GM23338 (cell line): Measurements from ENCODE around the gene USP3. TPM values are rescaled to one million over a fixed set of nuclear protein-coding genes. Genes with fewer than 3 reads are reported as not detected.

Experiments used
- ATAC-seq: fragments of 200-7000 bp; cut with Tn5 transposase; 3 replicates; pipeline ENCODE4 v1.9.1; 2020
- DNase-seq: peaks from one replicate; pipeline ENCODE4 v3.0.0-alpha.2; 2015; ENCODE audit warnings: low spot score
- H2AFZ ChIP-seq: fragments of 200-600 bp; sonication (generic); 2 replicates; pipeline ENCODE4 v1.8.0; 2016; ENCODE audit warnings: antibody characterized with exemption, mild to moderate bottlenecking, moderate library complexity
- H3F3A ChIP-seq: fragments of 200-600 bp; sonication (generic); replicated peaks from 2 replicates; pipeline ENCODE4 v1.8.0; 2017; ENCODE audit warnings: antibody characterized with exemption, mixed run types, low read depth
- H3K27ac ChIP-seq: fragments of 200-600 bp; sonication (generic); 2 replicates; pipeline ENCODE4 v1.6.1; 2016; ENCODE audit warnings: low read depth
- H3K27me3 ChIP-seq: fragments of 200-600 bp; sonication (generic); 2 replicates; pipeline ENCODE4 v1.8.0; 2016; ENCODE audit warnings: mild to moderate bottlenecking, mixed run types, moderate library complexity; ENCODE audit not compliant: insufficient read depth
- H3K36me3 ChIP-seq: fragments of 200-600 bp; sonication (generic); 2 replicates; pipeline ENCODE4 v1.8.0; 2016; ENCODE audit warnings: mild to moderate bottlenecking; ENCODE audit not compliant: insufficient read depth
- H3K4me1 ChIP-seq: fragments of 200-600 bp; sonication (generic); 2 replicates; pipeline ENCODE4 v1.8.0; 2016; ENCODE audit warnings: mild to moderate bottlenecking, moderate library complexity; ENCODE audit not compliant: insufficient read depth
- H3K4me2 ChIP-seq: fragments of 200-600 bp; sonication (generic); 2 replicates; pipeline ENCODE4 v1.7.1; 2017; ENCODE audit warnings: mixed run types
- H3K4me3 ChIP-seq: fragments of 200-600 bp; sonication (generic); 2 replicates; pipeline ENCODE4 v1.6.1; 2016; ENCODE audit warnings: mixed run types
- H3K79me2 ChIP-seq: fragments of 200-600 bp; sonication (generic); replicated peaks from 2 replicates; pipeline ENCODE4 v1.8.0; 2017; ENCODE audit warnings: mild to moderate bottlenecking; ENCODE audit not compliant: insufficient read depth
- H3K9me2 ChIP-seq: fragments of 200-600 bp; sonication (generic); 2 replicates; pipeline ENCODE4 v1.8.0; 2017; ENCODE audit not compliant: insufficient read depth
- H4K20me1 ChIP-seq: fragments of 200-600 bp; sonication (generic); replicated peaks from 2 replicates; pipeline ENCODE4 v1.8.0; 2017; ENCODE audit warnings: mild to moderate bottlenecking; ENCODE audit not compliant: insufficient read depth
- H3K27ac Mint-ChIP-seq: 2 replicates; pipeline ENCODE4 v1.8.0; 2020; ENCODE audit warnings: inconsistent platforms, mild to moderate bottlenecking, moderate library complexity, mixed read lengths
- H3K27me3 Mint-ChIP-seq: 3 replicates; pipeline ENCODE4 v1.8.0; 2022; ENCODE audit warnings: low read depth, mild to moderate bottlenecking, moderate library complexity, mixed read lengths, inconsistent platforms; ENCODE audit not compliant: insufficient read depth, poor library complexity
- H3K36me3 Mint-ChIP-seq: 3 replicates; pipeline ENCODE4 v1.8.0; 2021; ENCODE audit warnings: low read depth, mild to moderate bottlenecking, inconsistent platforms, moderate library complexity, mixed read lengths
- H3K4me1 Mint-ChIP-seq: 3 replicates; pipeline ENCODE4 v1.8.0; 2020; ENCODE audit warnings: mild to moderate bottlenecking, inconsistent platforms, mixed read lengths
- H3K4me3 Mint-ChIP-seq: 3 replicates; pipeline ENCODE4 v1.8.0; 2021; ENCODE audit warnings: moderate library complexity, mild to moderate bottlenecking, inconsistent platforms, mixed read lengths
- H3K9me3 Mint-ChIP-seq: 3 replicates; pipeline ENCODE4 v1.8.0; 2020; ENCODE audit warnings: moderate library complexity, mild to moderate bottlenecking, inconsistent platforms, mixed read lengths
- CREB1 ChIP-seq: fragments of 250-450 bp; sonication (Bioruptor Pico); IDR thresholded peaks from 2 replicates; pipeline ENCODE4 v1.5.0; 2020; ENCODE audit warnings: low read depth, mild to moderate bottlenecking, moderate library complexity
- CTCF ChIP-seq, 2 experiments: fragments of 200-600 bp in 1 of 2; sonication (generic) in 1 of 2; conservative IDR thresholded peaks; 2 replicates each; pipeline versions ENCODE4 v1.5.1 to v1.6.1; 2016 to 2017; ENCODE audit warnings: antibody characterized with exemption in 2 of 2, low read depth in 2 of 2, mild to moderate bottlenecking in 2 of 2, moderate library complexity in 1 of 2
- ETS1 ChIP-seq: IDR thresholded peaks from 2 replicates; pipeline ENCODE4 v1.6.1; 2016; ENCODE audit warnings: antibody characterized with exemption
- EZH2 ChIP-seq: fragments of 200-600 bp; sonication (generic); IDR thresholded peaks from one replicate; pipeline ENCODE4 v1.8.0; 2017; ENCODE audit warnings: antibody characterized with exemption, mild to moderate bottlenecking, low read depth; ENCODE audit not compliant: unreplicated experiment
- EZH2phosphoT487 ChIP-seq: fragments of 200-600 bp; sonication (generic); IDR thresholded peaks from one replicate; pipeline ENCODE4 v1.8.1; 2018; ENCODE audit warnings: antibody characterized with exemption; ENCODE audit not compliant: unreplicated experiment
- JUNB ChIP-seq: IDR thresholded peaks from one replicate; pipeline ENCODE4 v1.6.1; 2016; ENCODE audit warnings: antibody characterized with exemption; ENCODE audit not compliant: unreplicated experiment
- ZNF114 ChIP-seq: fragments of 250-450 bp; sonication (Bioruptor Pico); IDR thresholded peaks from 2 replicates; pipeline ENCODE4 v1.5.0; 2020; ENCODE audit warnings: mild to moderate bottlenecking, moderate library complexity
- polyA plus RNA-seq: library from polyadenylated mRNA; unstranded; fragments of >200 nt; fragmentation: Nextera tagmentation; extraction: Ambion mirVana; gene quantifications from 2 replicates; pipeline ENCODE4 v1.2.1, GENCODE V29; 2016
- total RNA-seq: library from RNA; depleted of rRNA; stranded (reverse); fragments of >200 nt; shearing (Covaris generic); gene quantifications from 2 replicates; pipeline ENCODE4 v1.2.3, GENCODE V29; 2014
- TF ChIP-seq, protein P1 (sequence below): IDR thresholded peaks from one replicate; pipeline ENCODE4 v1.6.1; 2018; ENCODE audit warnings: antibody characterized with exemption; ENCODE audit not compliant: unreplicated experiment

USP3 gene
- total and polyA plus RNA-seq, 2 experiments from 2014 or later, result 9.7 to 9.9 TPM

DNA sequence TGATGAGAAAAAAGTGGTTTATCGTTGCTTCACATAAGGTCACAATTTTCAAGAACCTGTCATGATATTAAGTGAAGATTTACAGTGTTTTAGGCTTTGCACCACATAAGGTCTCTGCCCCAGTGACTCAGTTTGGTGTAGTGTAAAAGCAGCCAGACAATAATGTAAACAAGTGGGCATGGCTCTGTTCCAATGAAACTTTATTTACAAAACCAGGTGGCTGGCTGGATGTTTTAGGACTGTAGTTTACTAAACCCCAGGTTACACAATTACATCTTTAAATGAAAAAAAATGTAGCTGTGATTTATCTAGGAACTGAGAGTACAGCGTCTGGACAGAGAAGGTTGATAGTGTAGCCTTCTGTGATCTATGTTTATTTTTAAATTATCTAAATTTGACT, 83.1 kb downstream of the USP3 start (continued):
- TF ChIP-seq, protein P1, sequence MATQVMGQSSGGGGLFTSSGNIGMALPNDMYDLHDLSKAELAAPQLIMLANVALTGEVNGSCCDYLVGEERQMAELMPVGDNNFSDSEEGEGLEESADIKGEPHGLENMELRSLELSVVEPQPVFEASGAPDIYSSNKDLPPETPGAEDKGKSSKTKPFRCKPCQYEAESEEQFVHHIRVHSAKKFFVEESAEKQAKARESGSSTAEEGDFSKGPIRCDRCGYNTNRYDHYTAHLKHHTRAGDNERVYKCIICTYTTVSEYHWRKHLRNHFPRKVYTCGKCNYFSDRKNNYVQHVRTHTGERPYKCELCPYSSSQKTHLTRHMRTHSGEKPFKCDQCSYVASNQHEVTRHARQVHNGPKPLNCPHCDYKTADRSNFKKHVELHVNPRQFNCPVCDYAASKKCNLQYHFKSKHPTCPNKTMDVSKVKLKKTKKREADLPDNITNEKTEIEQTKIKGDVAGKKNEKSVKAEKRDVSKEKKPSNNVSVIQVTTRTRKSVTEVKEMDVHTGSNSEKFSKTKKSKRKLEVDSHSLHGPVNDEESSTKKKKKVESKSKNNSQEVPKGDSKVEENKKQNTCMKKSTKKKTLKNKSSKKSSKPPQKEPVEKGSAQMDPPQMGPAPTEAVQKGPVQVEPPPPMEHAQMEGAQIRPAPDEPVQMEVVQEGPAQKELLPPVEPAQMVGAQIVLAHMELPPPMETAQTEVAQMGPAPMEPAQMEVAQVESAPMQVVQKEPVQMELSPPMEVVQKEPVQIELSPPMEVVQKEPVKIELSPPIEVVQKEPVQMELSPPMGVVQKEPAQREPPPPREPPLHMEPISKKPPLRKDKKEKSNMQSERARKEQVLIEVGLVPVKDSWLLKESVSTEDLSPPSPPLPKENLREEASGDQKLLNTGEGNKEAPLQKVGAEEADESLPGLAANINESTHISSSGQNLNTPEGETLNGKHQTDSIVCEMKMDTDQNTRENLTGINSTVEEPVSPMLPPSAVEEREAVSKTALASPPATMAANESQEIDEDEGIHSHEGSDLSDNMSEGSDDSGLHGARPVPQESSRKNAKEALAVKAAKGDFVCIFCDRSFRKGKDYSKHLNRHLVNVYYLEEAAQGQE, result no peak
- no peak for TF ChIP-seq EZH2
- no peak for TF ChIP-seq JUNB

DNA sequence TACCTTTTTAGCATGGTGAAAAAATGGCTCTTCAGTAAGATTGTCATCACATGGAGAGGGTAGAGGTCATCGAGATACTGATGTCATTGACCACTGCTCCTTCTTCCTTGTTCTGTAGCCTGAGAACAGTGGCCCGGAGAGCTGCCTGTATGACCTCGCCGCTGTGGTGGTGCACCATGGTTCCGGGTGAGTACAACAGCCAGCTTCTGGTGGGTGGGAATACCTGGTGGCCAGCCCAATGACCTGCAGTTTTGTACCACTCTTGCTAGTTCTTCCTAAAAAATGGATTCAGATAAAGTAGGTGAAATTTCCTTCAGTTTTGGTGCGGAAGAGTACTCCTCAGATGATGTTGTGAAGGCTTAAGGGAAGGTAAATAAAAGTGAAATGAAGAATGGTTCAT, 84.4 kb downstream of the USP3 start:
- peaks cover 25% of the 10 kb centered on the region for H3K36me3 Mint-ChIP-seq
- ATAC-seq (no peak; the same call in 2 of the 3 replicates), DNase-seq (no peak)
- no peak overlapping the region for H3K4me3 Mint-ChIP-seq
- H3K9me3 Mint-ChIP-seq, result no peaks in the 10 kb centered on the region; the same call in 2 of the 3 replicates
- no peak overlapping the region for H3K27ac ChIP-seq
- no peaks in the 10 kb centered on the region; the same call in 2 of the 3 replicates for H3K4me1 Mint-ChIP-seq
- H3F3A ChIP-seq, result no peaks in the 10 kb centered on the region
- H3K4me2 ChIP-seq, result no peak overlapping the region
- no peaks in the 10 kb centered on the region for H3K9me2 ChIP-seq
- TF ChIP-seq CREB1 (CRISPR knock-in tag) (no peak), CTCF (conservative IDR thresholded peaks at IDR 0.05; ENCODE audit: low read depth in 2 of 2) (no peak), JUNB (no peak)
- H3K36me3 ChIP-seq, result no peaks in the 10 kb centered on the region
- H3K27ac Mint-ChIP-seq, result no peak overlapping the region
- no peaks in the 10 kb centered on the region for H3K27me3 Mint-ChIP-seq
- H3K79me2 ChIP-seq, result no peaks in the 10 kb centered on the region
- H3K4me1 ChIP-seq, result no peaks in the 10 kb centered on the region
- H3K27me3 ChIP-seq, result no peaks in the 10 kb centered on the region
- no peak overlapping the region for H2AFZ ChIP-seq
- no peak overlapping the region for H3K4me3 ChIP-seq
- no peaks in the 10 kb centered on the region for H4K20me1 ChIP-seq

GRCh38 chr15:63593705-63594671, 89.6 kb downstream of the USP3 start:
- Histone ChIP-seq H3F3A (no peaks in the 10 kb centered on the region), H4K20me1 (no peaks in the 10 kb centered on the region), H3K27me3 (no peaks in the 10 kb centered on the region), H3K4me2 (no peak overlapping the region), H3K36me3 (no peaks in the 10 kb centered on the region), H3K9me2 (no peaks in the 10 kb centered on the region), H3K27ac (no peak overlapping the region), H3K4me1 (peaks cover 12% of the 10 kb centered on the region), H2AFZ (no peak overlapping the region), H3K4me3 (no peak overlapping the region), H3K79me2 (no peaks in the 10 kb centered on the region)
- Mint-ChIP-seq H3K9me3 (no peaks in the 10 kb centered on the region), H3K27me3 (peaks cover 8% of the 10 kb centered on the region), H3K4me1 (peaks cover 31% of the 10 kb centered on the region), H3K4me3 (no peak overlapping the region), H3K27ac (no peak overlapping the region), H3K36me3 (peaks cover 13% of the 10 kb centered on the region; the same call in 2 of the 3 replicates)
- ATAC-seq, result no peak
- DNase-seq, result no peak
- TF ChIP-seq JUNB (no peak), ETS1 (no peak), EZH2phosphoT487 (no peak), ZNF114 (no peak)
